Vagina (tissue), 2 donors: Measurements from ENCODE around the gene MTUS2.

ENCODE experiments used
- CTCF ChIP-seq, 3 experiments: fragments of 450-650 bp in 2 of 3; fragments of 200-600 bp in 1 of 3; sonication (generic) in 1 of 3; IDR thresholded peaks; one replicate each; pipeline ENCODE4 v1.5.1; 2017 to 2019; ENCODE audit warnings: antibody characterized with exemption in 3 of 3, mild to moderate bottlenecking in 2 of 3, moderate library complexity in 2 of 3
- POLR2A ChIP-seq, 2 donors: fragments of 450-650 bp; IDR thresholded peaks; one replicate each; pipeline ENCODE4 v1.6.1; 2017; ENCODE audit warnings: antibody characterized with exemption in 2 of 2, mild to moderate bottlenecking in 2 of 2, moderate library complexity in 2 of 2

GRCh38 chr13:28794396-28794795 lies 25.7 kb upstream of the MTUS2 start:
- no peak for TF ChIP-seq CTCF (IDR thresholded peaks at IDR 0.05)
- TF ChIP-seq POLR2A (IDR thresholded peaks at IDR 0.05), result no peak
